AML-193 (cell line): ENCODE results near the gene DEDD2.

ENCODE experiments used
- DNase-seq, 2 experiments: peaks; one replicate each; lab custom pipeline; 2025; lab: John Stamatoyannopoulos, UW

Gene DEDD2

GRCh38 chr19:42170715-42171114 lies 46.8 kb downstream of the DEDD2 start:
- DNase-seq = no peak

- DNase-seq = no peak
These were observed 47.7 kb downstream of the DEDD2 start for GRCh38 chr19:42169486-42170413.

GRCh38 chr19:42168206-42168605 lies 49.3 kb downstream of the DEDD2 start:
- no peak for DNase-seq

GRCh38 chr19:42166316-42166715 lies 51.2 kb downstream of the DEDD2 start:
- DNase-seq = no peak

GRCh38 chr19:42165146-42165545 lies 52.3 kb downstream of the DEDD2 start:
- no peak for DNase-seq

GRCh38 chr19:42161616-42162263 lies 55.7 kb downstream of the DEDD2 start:
- DNase-seq = no peak

GRCh38 chr19:42159942-42160341 lies 57.5 kb downstream of the DEDD2 start:
- DNase-seq = no peak

GRCh38 chr19:42158926-42159325 lies 58.6 kb downstream of the DEDD2 start:
- DNase-seq = no peak

GRCh38 chr19:42156571-42156970 lies 60.9 kb downstream of the DEDD2 start:
- no peak for DNase-seq

- no peak for DNase-seq
These were observed 61.7 kb downstream of the DEDD2 start for GRCh38 chr19:42155796-42156195.

GRCh38 chr19:42154471-42155323 lies 62.8 kb downstream of the DEDD2 start:
- DNase-seq = no peak

- DNase-seq = no peak
These were observed 63.6 kb downstream of the DEDD2 start for GRCh38 chr19:42153672-42154433.

- no peak for DNase-seq
These were observed 64.4 kb downstream of the DEDD2 start for GRCh38 chr19:42152910-42153671.

- DNase-seq = no peak
These were observed 65.4 kb downstream of the DEDD2 start for GRCh38 chr19:42151782-42152684.

- no peak for DNase-seq
These were observed 66.5 kb downstream of the DEDD2 start for GRCh38 chr19:42150911-42151361.

- DNase-seq = no peak
These were observed 67.1 kb downstream of the DEDD2 start for GRCh38 chr19:42150364-42150763.

GRCh38 chr19:42149447-42150202 lies 67.9 kb downstream of the DEDD2 start:
- no peak for DNase-seq
